Loucy (cell line): ENCODE results near the gene C19orf85.

Source experiments
- CTCF ChIP-seq: fragments of 200-600 bp; sonication (generic); conservative IDR thresholded peaks from 2 replicates; pipeline ENCODE4 v1.5.1; 2014; ENCODE audit warnings: mild to moderate bottlenecking, antibody characterized with exemption, low read length
- EZH2phosphoT487 ChIP-seq: fragments of 200-600 bp; IDR thresholded peaks from 2 replicates; pipeline ENCODE4 v1.6.1; 2018; ENCODE audit warnings: antibody characterized with exemption, mild to moderate bottlenecking, moderate library complexity, borderline replicate concordance

- TF ChIP-seq EZH2phosphoT487 (no peak), CTCF (no peak)
Observed at GRCh38 chr19:55424518-55424917, 40.0 kb downstream of the C19orf85 start.
